Mucosa of descending colon (tissue), 3 donors: ENCODE measurements around the gene ZDHHC3. TPM values are rescaled to one million over a fixed set of nuclear protein-coding genes. Genes with fewer than 3 reads are reported as not detected.

ENCODE experiments used
- ATAC-seq: fragments of 200-7000 bp; cut with Tn5 transposase; one replicate; pipeline ENCODE4 v1.9.1; 2020; ENCODE audit warnings: mild to moderate bottlenecking, moderate library complexity
- DNase-seq, 3 donors: peaks; one replicate each; pipeline ENCODE4 v3.0.0-alpha.2; 2020
- H3K36me3 ChIP-seq: fragments of 200-600 bp; one replicate; pipeline ENCODE4 v1.8.0; 2021; ENCODE audit warnings: low read depth, mild to moderate bottlenecking
- H3K4me1 ChIP-seq: fragments of 200-600 bp; one replicate; pipeline ENCODE4 v1.8.0; 2021; ENCODE audit warnings: low read depth, mild to moderate bottlenecking
- H3K4me3 ChIP-seq: fragments of 200-600 bp; one replicate; pipeline ENCODE4 v1.8.0; 2021; ENCODE audit warnings: mild to moderate bottlenecking
- H3K9me3 ChIP-seq: fragments of 200-600 bp; one replicate; pipeline ENCODE4 v1.8.0; 2021; ENCODE audit warnings: mild to moderate bottlenecking
- CTCF ChIP-seq: fragments of 200-600 bp; IDR thresholded peaks from one replicate; pipeline ENCODE4 v1.8.0; 2022; ENCODE audit warnings: antibody characterized with exemption, mild to moderate bottlenecking
- intact Hi-C, 2 donors: fragments of 100-400 bp; cut with DNase I in 1 of 2; cut with micrococcal nuclease in 1 of 2; formaldehyde crosslinking; loops; one replicate each; pipeline versions ENCODE4 v1.11.0 to v1.11.1; 2022; cut with DNase I, micrococcal nuclease
- total RNA-seq, 3 donors: library from RNA; stranded (reverse); fragmentation: NEBNext Ultra II Directional in 2 of 3; extraction: Animal tissue kit (Norgen Biotek cat#: 25700) in 2 of 3; gene quantifications; one replicate each; pipeline versions ENCODE4 v1.2.1 to v1.2.4, GENCODE V29; 2021 to 2023
- donor health status: DM: no; HTN: no; CAD: no; lungs with moderate emphysema.
- donor health status: DM: no; HTN: no; CAD: no.
- donor health status: DM: no; HTN: yes; CAD: no.

The ZDHHC3 gene
- total RNA-seq, 3 donors from 2014 or later, result 94.7 to 204 (median 143) TPM

GRCh38 chr3:45009868-45010267, 33.9 kb upstream of the ZDHHC3 start:
- ATAC-seq, result no peak
- intact Hi-C loops, result no loop called here
- Histone ChIP-seq H3K4me1 (no peaks in the 10 kb centered on the region), H3K36me3 (no peaks in the 10 kb centered on the region), H3K9me3 (no peaks in the 10 kb centered on the region), H3K4me3 (no peak overlapping the region)
- DNase-seq, result no peak
- TF ChIP-seq CTCF, result no peak

GRCh38 chr3:45008117-45008516, 32.1 kb upstream of the ZDHHC3 start:
- H3K4me1 ChIP-seq, result no peaks in the 10 kb centered on the region
- DNase-seq, result no peak
- no peak for ATAC-seq
- intact Hi-C loops, result no loop called here
- H3K4me3 ChIP-seq, result no peak overlapping the region
- no peak for TF ChIP-seq CTCF
- H3K9me3 ChIP-seq, result no peaks in the 10 kb centered on the region
- no peaks in the 10 kb centered on the region for H3K36me3 ChIP-seq

- H3K4me3 ChIP-seq, result no peak overlapping the region
- no peaks in the 10 kb centered on the region for H3K9me3 ChIP-seq
- H3K36me3 ChIP-seq, result no peaks in the 10 kb centered on the region
- no peak for DNase-seq
- ATAC-seq, result no peak
- intact Hi-C loops, result no loop called here
- TF ChIP-seq CTCF, result no peak
- H3K4me1 ChIP-seq, result no peaks in the 10 kb centered on the region
Measured at GRCh38 chr3:45007091-45007490, 31.1 kb upstream of the ZDHHC3 start.

- DNase-seq (no peak), ATAC-seq (no peak)
- Histone ChIP-seq H3K4me1 (no peaks in the 10 kb centered on the region), H3K4me3 (no peak overlapping the region), H3K36me3 (no peaks in the 10 kb centered on the region), H3K9me3 (no peaks in the 10 kb centered on the region)
- intact Hi-C loops, result no loop called here
- TF ChIP-seq CTCF, result no peak
Measured at GRCh38 chr3:45003859-45004258, 27.9 kb upstream of the ZDHHC3 start.

- no peaks in the 10 kb centered on the region for H3K4me1 ChIP-seq
- no peak for ATAC-seq
- H3K9me3 ChIP-seq, result no peaks in the 10 kb centered on the region
- no peaks in the 10 kb centered on the region for H3K36me3 ChIP-seq
- no peak for TF ChIP-seq CTCF
- no peak overlapping the region for H3K4me3 ChIP-seq
- no peak for DNase-seq
- intact Hi-C loops, result no loop called here
Measured at GRCh38 chr3:45003406-45003805, 27.4 kb upstream of the ZDHHC3 start.

- no peaks in the 10 kb centered on the region for H3K36me3 ChIP-seq
- intact Hi-C loops, result no loop called here
- H3K4me1 ChIP-seq, result no peaks in the 10 kb centered on the region
- ATAC-seq (no peak), DNase-seq (no peak)
- no peak overlapping the region for H3K4me3 ChIP-seq
- no peak for TF ChIP-seq CTCF
- no peaks in the 10 kb centered on the region for H3K9me3 ChIP-seq
Measured at GRCh38 chr3:45002720-45003119, 26.7 kb upstream of the ZDHHC3 start.
